Hepatocyte (in vitro differentiated cells): ENCODE results near the gene RNF208.

Experiments used
- CTCF ChIP-seq: fragments of 200-600 bp; sonication (generic); IDR thresholded peaks from 2 replicates; pipeline ENCODE4 v1.5.1; 2016; ENCODE audit warnings: antibody characterized with exemption, mild to moderate bottlenecking; ENCODE audit not compliant: poor library complexity
- EZH2 ChIP-seq: fragments of 200-600 bp; sonication (generic); IDR thresholded peaks from 2 replicates; pipeline ENCODE4 v1.6.1; 2016; ENCODE audit warnings: antibody characterized with exemption, mild to moderate bottlenecking, borderline replicate concordance

GRCh38 chr9:137194388-137194787 lies 27.7 kb downstream of the RNF208 start:
- TF ChIP-seq CTCF, result no peak
- no peak for TF ChIP-seq EZH2
